GM23248 (cell line): ENCODE measurements around the gene TCF12. TPM values are rescaled to one million over a fixed set of nuclear protein-coding genes. Genes with fewer than 3 reads are reported as not detected.

Experiments
- DNase-seq: peaks from one replicate; pipeline ENCODE4 v3.0.0-alpha.2; 2015
- H2AFZ ChIP-seq: fragments of 200-600 bp; sonication (generic); 2 replicates; pipeline ENCODE4 v1.6.1; 2016; ENCODE audit warnings: antibody characterized with exemption
- H3F3A ChIP-seq: fragments of 200-600 bp; sonication (generic); 2 replicates; pipeline ENCODE4 v1.6.1; 2016; ENCODE audit warnings: mild to moderate bottlenecking, antibody characterized with exemption, mixed run types; ENCODE audit not compliant: insufficient read depth
- H3K27ac ChIP-seq: fragments of 200-600 bp; sonication (generic); 2 replicates; pipeline ENCODE4 v1.5.1; 2016; ENCODE audit warnings: mild to moderate bottlenecking
- H3K27me3 ChIP-seq: fragments of 200-600 bp; sonication (generic); replicated peaks from 2 replicates; pipeline ENCODE4 v1.6.1; 2016; ENCODE audit warnings: mild to moderate bottlenecking; ENCODE audit not compliant: insufficient read depth
- H3K36me3 ChIP-seq: fragments of 200-600 bp; sonication (generic); 2 replicates; pipeline ENCODE4 v1.6.1; 2016; ENCODE audit warnings: low read depth, mild to moderate bottlenecking
- H3K4me1 ChIP-seq: fragments of 200-600 bp; sonication (generic); 2 replicates; pipeline ENCODE4 v1.6.1; 2016; ENCODE audit warnings: mild to moderate bottlenecking; ENCODE audit not compliant: insufficient read depth
- H3K4me2 ChIP-seq: fragments of 200-600 bp; sonication (generic); one replicate; pipeline ENCODE4 v1.6.1; 2016; ENCODE audit warnings: mild to moderate bottlenecking; ENCODE audit not compliant: unreplicated experiment
- H3K4me3 ChIP-seq: fragments of 200-600 bp; sonication (generic); 2 replicates; pipeline ENCODE4 v1.5.1; 2016; ENCODE audit warnings: mild to moderate bottlenecking
- H3K79me2 ChIP-seq: fragments of 200-600 bp; sonication (generic); 2 replicates; pipeline ENCODE4 v1.6.1; 2016; ENCODE audit warnings: mild to moderate bottlenecking; ENCODE audit not compliant: insufficient read depth
- H3K9ac ChIP-seq: fragments of 200-600 bp; sonication (generic); 2 replicates; pipeline ENCODE4 v1.6.1; 2016; ENCODE audit warnings: mild to moderate bottlenecking
- H3K9me2 ChIP-seq: fragments of 200-600 bp; sonication (generic); 2 replicates; pipeline ENCODE4 v1.6.1; 2016; ENCODE audit warnings: mixed run types, mild to moderate bottlenecking, moderate library complexity; ENCODE audit not compliant: insufficient read depth
- H3K9me3 ChIP-seq: fragments of 200-600 bp; sonication (generic); one replicate; pipeline ENCODE4 v1.6.1; 2017; ENCODE audit warnings: low read depth
- H4K20me1 ChIP-seq: fragments of 200-600 bp; sonication (generic); 2 replicates; pipeline ENCODE4 v1.6.0; 2016; ENCODE audit not compliant: insufficient read depth
- EZH2 ChIP-seq: fragments of 200-600 bp; sonication (generic); IDR thresholded peaks from 2 replicates; pipeline ENCODE4 v1.6.1; 2018; ENCODE audit warnings: antibody characterized with exemption, mild to moderate bottlenecking; ENCODE audit not compliant: insufficient read depth, poor library complexity, severe bottlenecking
- EZH2phosphoT487 ChIP-seq: fragments of 200-600 bp; sonication (generic); IDR thresholded peaks from 2 replicates; pipeline ENCODE4 v1.6.1; 2018; ENCODE audit warnings: antibody characterized with exemption, moderate library complexity, mild to moderate bottlenecking, low read depth; ENCODE audit not compliant: insufficient read depth
- WGBS, 2 experiments: methylation state at CpG; one replicate each; pipeline ENCODE4 v1.1.6; 2015 to 2017; ENCODE audit warnings: low lambda C conversion rate in 2 of 2, low coverage in 1 of 2; ENCODE audit errors: missing lambda C conversion rate in 2 of 2; 5-methylcytosine and 5-hydroxymethylcytosine counted together
- in situ Hi-C: fragments of 300-500 bp; cut with MboI; formaldehyde crosslinking; loops from 2 replicates; pipeline ENCODE4 v1.15.0; 2020
- polyA plus RNA-seq: library from polyadenylated mRNA; unstranded; fragments of >200 nt; fragmentation: Nextera tagmentation; extraction: Ambion mirVana; gene quantifications from 2 replicates; pipeline ENCODE4 v1.2.1, GENCODE V29; 2016
- total RNA-seq: library from RNA; depleted of rRNA; stranded (reverse); fragments of >200 nt; shearing (Covaris generic); gene quantifications from 2 replicates; pipeline ENCODE4 v1.2.3, GENCODE V29; 2014

Gene TCF12
- total and polyA plus RNA-seq, 2 experiments from 2014 or later = 53.6 to 58.6 TPM

DNA sequence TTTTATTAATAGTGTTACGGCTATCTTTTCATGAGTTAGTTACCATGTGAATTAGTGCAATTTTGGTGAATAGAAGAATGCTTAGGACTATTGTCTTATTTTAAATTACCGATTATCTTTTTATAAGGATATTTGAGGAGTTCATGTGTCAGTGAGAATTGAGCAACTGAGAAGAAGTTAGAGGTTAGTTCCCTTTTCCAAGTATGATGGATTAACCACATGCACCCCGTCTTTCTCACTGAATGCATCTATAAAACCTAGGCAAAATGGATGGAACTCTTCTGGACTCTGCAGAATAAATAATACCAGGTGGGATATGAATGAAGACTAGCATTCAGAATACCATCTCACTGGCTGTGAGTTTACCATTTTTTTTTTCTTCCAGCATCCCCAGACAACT, 74.3 kb downstream of the TCF12 start:
- H3K4me3 ChIP-seq = no peak overlapping the region
- peaks cover 100% of the 10 kb centered on the region for H3K79me2 ChIP-seq
- TF ChIP-seq EZH2phosphoT487 (no peak), EZH2 (no peak)
- no peak overlapping the region for H3K27ac ChIP-seq
- 0 out of 2 replicates have a peak, but pooled peaks cover 7% of the 10 kb centered on the region for H4K20me1 ChIP-seq
- no peak for DNase-seq
- peaks cover 9% of the 10 kb centered on the region; the same call in 1 of the 2 replicates for H3K36me3 ChIP-seq
- WGBS, 2 experiments = 87% methylated on average over 3 of the region's 3 CpGs
- no peaks in the 10 kb centered on the region for H3K27me3 ChIP-seq
- no peak overlapping the region for H2AFZ ChIP-seq
- no peaks in the 10 kb centered on the region for H3K9me2 ChIP-seq
- H3F3A ChIP-seq = peaks cover 2% of the 10 kb centered on the region
- in situ Hi-C loops = loop anchor here (10.0 kb wide), 1 partner anchor 62 kb away; no protein-coding TSS in a partner anchor
- H3K9ac ChIP-seq = no peak overlapping the region
- no peak overlapping the region for H3K4me2 ChIP-seq
- H3K9me3 ChIP-seq = no peaks in the 10 kb centered on the region
- peaks cover 44% of the 10 kb centered on the region for H3K4me1 ChIP-seq

GRCh38 chr15:56994280-56994679, 75.8 kb downstream of the TCF12 start:
- Histone ChIP-seq H4K20me1 (0 out of 2 replicates have a peak, but pooled peaks cover 7% of the 10 kb centered on the region), H3K9me3 (no peaks in the 10 kb centered on the region), H3K27me3 (no peaks in the 10 kb centered on the region), H3F3A (no peaks in the 10 kb centered on the region; the same call in none of the 2 replicates), H2AFZ (no peak overlapping the region), H3K27ac (no peak overlapping the region), H3K4me2 (no peak overlapping the region), H3K4me3 (no peak overlapping the region), H3K9me2 (no peaks in the 10 kb centered on the region), H3K79me2 (peaks cover 100% of the 10 kb centered on the region), H3K36me3 (peaks cover 9% of the 10 kb centered on the region; the same call in 1 of the 2 replicates), H3K9ac (no peak overlapping the region), H3K4me1 (peaks cover 28% of the 10 kb centered on the region)
- no peak for DNase-seq
- TF ChIP-seq EZH2phosphoT487 (no peak), EZH2 (no peak)
- in situ Hi-C loops = loop anchor here (10.0 kb wide), 1 partner anchor 61 kb away; no protein-coding TSS in a partner anchor

GRCh38 chr15:56996093-56996492, 77.6 kb downstream of the TCF12 start:
- H3K4me3 ChIP-seq = no peak overlapping the region
- no peaks in the 10 kb centered on the region for H3K27me3 ChIP-seq
- H3K79me2 ChIP-seq = peaks cover 99% of the 10 kb centered on the region
- no peak overlapping the region for H3K9ac ChIP-seq
- no peaks in the 10 kb centered on the region; the same call in none of the 2 replicates for H3F3A ChIP-seq
- H2AFZ ChIP-seq = no peak overlapping the region
- peak overlapping the region; percentile 13 for H3K4me2 ChIP-seq
- TF ChIP-seq EZH2phosphoT487 (no peak), EZH2 (no peak)
- H3K4me1 ChIP-seq = peaks cover 20% of the 10 kb centered on the region
- H3K9me2 ChIP-seq = no peaks in the 10 kb centered on the region
- 0 out of 2 replicates have a peak overlapping the region, but pooled peaks have one; percentile 18 for H3K27ac ChIP-seq
- in situ Hi-C loops = loop anchor here (10.0 kb wide), 1 partner anchor 59 kb away; no protein-coding TSS in a partner anchor
- no peaks in the 10 kb centered on the region for H3K9me3 ChIP-seq
- 0 out of 2 replicates have a peak, but pooled peaks cover 7% of the 10 kb centered on the region for H4K20me1 ChIP-seq
- no peak for DNase-seq
- peaks cover 9% of the 10 kb centered on the region; the same call in 1 of the 2 replicates for H3K36me3 ChIP-seq

GRCh38 chr15:56996746-56997470, 78.5 kb downstream of the TCF12 start:
- H3K9ac ChIP-seq = no peak overlapping the region
- peaks cover 1% of the 10 kb centered on the region for H3F3A ChIP-seq
- H3K79me2 ChIP-seq = peaks cover 99% of the 10 kb centered on the region
- no peak for TF ChIP-seq EZH2phosphoT487
- no peak for TF ChIP-seq EZH2
- no peaks in the 10 kb centered on the region for H3K9me3 ChIP-seq
- H4K20me1 ChIP-seq = 0 out of 2 replicates have a peak, but pooled peaks cover 7% of the 10 kb centered on the region
- H3K4me3 ChIP-seq = no peak overlapping the region
- no peak overlapping the region for H2AFZ ChIP-seq
- peaks cover 9% of the 10 kb centered on the region; the same call in 1 of the 2 replicates for H3K36me3 ChIP-seq
- 56 to 65% methylated on average over 3 of the region's 3 CpGs for WGBS, 2 experiments
- H3K27ac ChIP-seq = peak overlapping the region; percentile 18; the same call in 1 of the 2 replicates
- in situ Hi-C loops = loop anchor here (10.0 kb wide), 1 partner anchor 58 kb away; no protein-coding TSS in a partner anchor
- H3K9me2 ChIP-seq = no peaks in the 10 kb centered on the region
- peaks cover 25% of the 10 kb centered on the region for H3K4me1 ChIP-seq
- peak overlapping the region; percentile 13 for H3K4me2 ChIP-seq
- DNase-seq = peak; percentile 38
- H3K27me3 ChIP-seq = no peaks in the 10 kb centered on the region
